Tibial nerve (tissue), 4 donors: ENCODE measurements around the gene ABHD16B. TPM values are rescaled to one million over a fixed set of nuclear protein-coding genes. Genes with fewer than 3 reads are reported as not detected.

Experiments used
- DNase-seq, 2 donors: peaks; one replicate each; pipeline ENCODE4 v3.0.0-alpha.2; 2019; ENCODE audit warnings: low spot score in 2 of 2
- H3K27ac ChIP-seq, 4 donors: fragments of 200-600 bp; sonication (generic) in 3 of 4; one replicate each; pipeline ENCODE4 v1.5.1; 2017 to 2019; ENCODE audit warnings: mild to moderate bottlenecking in 1 of 4
- H3K27me3 ChIP-seq, 2 donors: fragments of 200-600 bp; sonication (generic) in 1 of 2; one replicate each; pipeline versions ENCODE4 v1.5.1 to v1.6.0; 2017 to 2019
- H3K36me3 ChIP-seq, 3 donors: fragments of 200-600 bp; sonication (generic); one replicate each; pipeline ENCODE4 v1.5.1; 2018 to 2019
- H3K4me1 ChIP-seq, 4 donors: fragments of 200-600 bp; sonication (generic) in 3 of 4; one replicate each; pipeline ENCODE4 v1.5.1; 2017 to 2019
- H3K4me3 ChIP-seq, 4 donors: fragments of 200-600 bp; sonication (generic) in 3 of 4; one replicate each; pipeline ENCODE4 v1.5.1; 2017 to 2019; ENCODE audit warnings: mild to moderate bottlenecking in 1 of 4, moderate library complexity in 1 of 4
- H3K9me3 ChIP-seq, 4 donors: fragments of 200-600 bp; sonication (generic) in 3 of 4; one replicate each; pipeline ENCODE4 v1.5.1; 2017 to 2019
- EP300 ChIP-seq, 2 donors: sonication (generic); formaldehyde crosslinking; IDR thresholded peaks; one replicate each; pipeline ENCODE4 v1.6.1; 2017; ENCODE audit warnings: antibody characterized with exemption in 2 of 2, mild to moderate bottlenecking in 1 of 2
- POLR2A ChIP-seq, 2 donors: fragments of 450-650 bp; IDR thresholded peaks; one replicate each; pipeline ENCODE4 v1.6.1; 2017; ENCODE audit warnings: antibody characterized with exemption in 2 of 2, mild to moderate bottlenecking in 2 of 2, moderate library complexity in 2 of 2
- WGBS, 2 donors: methylation state at CpG; one replicate each; pipeline ENCODE4 v1.1.5; 2018; 5-methylcytosine and 5-hydroxymethylcytosine counted together
- total RNA-seq, 4 donors: library from RNA; depleted of rRNA; stranded (reverse); fragments of >200 nt; gene quantifications; one replicate each; pipeline ENCODE4 v1.1.0, GENCODE V29; 2016
- TF ChIP-seq, protein P1 (sequence below), 5 experiments: fragments of 200-600 bp in 3 of 5; fragments of 450-650 bp in 2 of 5; sonication (generic) in 3 of 5; IDR thresholded peaks; one replicate each; pipeline ENCODE4 v1.5.1; 2016 to 2019; ENCODE audit warnings: antibody characterized with exemption in 5 of 5, mild to moderate bottlenecking in 3 of 5, moderate library complexity in 2 of 5

ABHD16B gene
- total RNA-seq, 4 donors from 2014 or later = not detected

DNA sequence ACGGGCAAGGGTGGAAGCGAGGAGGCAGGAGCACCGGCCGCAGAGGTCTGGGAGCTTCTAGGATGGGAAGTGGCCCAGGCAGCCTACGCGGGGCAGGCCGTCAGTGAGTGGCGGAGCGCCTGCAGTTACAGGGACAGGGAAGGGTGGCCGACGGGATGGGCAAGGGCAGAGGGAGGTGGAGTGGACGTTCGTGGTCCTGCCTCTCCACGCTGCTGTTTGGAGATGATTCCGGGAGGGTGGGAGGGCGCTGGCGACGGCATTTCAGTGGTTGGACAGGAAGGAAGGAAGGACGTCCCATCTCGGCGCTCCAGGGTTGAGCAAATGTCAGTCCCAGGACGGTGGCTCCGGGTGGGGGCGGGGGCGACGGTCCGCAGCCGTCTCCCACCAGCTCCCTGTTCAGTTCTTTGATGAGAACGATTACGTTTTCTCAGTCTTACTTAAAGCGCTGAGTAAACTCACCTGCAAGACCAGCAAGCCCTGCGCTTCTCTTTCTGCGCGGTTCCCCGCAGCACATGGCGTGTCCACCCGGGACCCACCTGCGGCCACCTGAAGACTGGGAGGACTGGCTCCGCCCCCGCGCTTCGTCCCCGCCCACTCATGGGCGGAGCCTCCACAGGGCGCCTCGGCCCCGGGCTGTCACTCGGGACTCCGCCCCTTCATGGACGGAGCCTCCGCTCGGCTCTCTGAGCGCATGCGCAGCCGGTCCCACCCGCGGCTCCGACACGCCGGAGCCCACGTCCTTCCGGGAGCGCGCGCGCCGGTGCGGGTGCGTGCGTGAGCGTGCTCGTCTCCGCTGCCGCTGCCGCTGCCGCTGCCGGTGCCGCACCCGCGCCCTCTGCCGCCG, 33.3 kb downstream of the ABHD16B start, which contains the start of gene DNAJC5:
DNAJC5 (plus strand) TSS at position 769 of the 844 bp plus-strand sequence. CDS start 33,220 bp downstream, outside the sequence.
- Histone ChIP-seq H3K9me3 (no peaks in the 10 kb centered on the region), H3K27me3 (no peaks in the 10 kb centered on the region), H3K4me1 (peaks cover 0 to 48% (median 14%) of the 10 kb centered on the region in 4 donors), H3K36me3 (peaks cover 0 to 38% (median 3%) of the 10 kb centered on the region in 3 donors), H3K4me3 (peak within 1 kb of the TSS; percentile 41 to 77 (median 59)), H3K27ac (peak within 1 kb of the TSS in 3 of 4 donors; percentile 81 to 87 (median 82))
- TF ChIP-seq EP300 (IDR thresholded peaks at IDR 0.05) (peak; percentile 51 to 84), POLR2A (IDR thresholded peaks at IDR 0.05) (peak in 1 of 2 donors; percentile 49)
- TF ChIP-seq, protein P1, sequence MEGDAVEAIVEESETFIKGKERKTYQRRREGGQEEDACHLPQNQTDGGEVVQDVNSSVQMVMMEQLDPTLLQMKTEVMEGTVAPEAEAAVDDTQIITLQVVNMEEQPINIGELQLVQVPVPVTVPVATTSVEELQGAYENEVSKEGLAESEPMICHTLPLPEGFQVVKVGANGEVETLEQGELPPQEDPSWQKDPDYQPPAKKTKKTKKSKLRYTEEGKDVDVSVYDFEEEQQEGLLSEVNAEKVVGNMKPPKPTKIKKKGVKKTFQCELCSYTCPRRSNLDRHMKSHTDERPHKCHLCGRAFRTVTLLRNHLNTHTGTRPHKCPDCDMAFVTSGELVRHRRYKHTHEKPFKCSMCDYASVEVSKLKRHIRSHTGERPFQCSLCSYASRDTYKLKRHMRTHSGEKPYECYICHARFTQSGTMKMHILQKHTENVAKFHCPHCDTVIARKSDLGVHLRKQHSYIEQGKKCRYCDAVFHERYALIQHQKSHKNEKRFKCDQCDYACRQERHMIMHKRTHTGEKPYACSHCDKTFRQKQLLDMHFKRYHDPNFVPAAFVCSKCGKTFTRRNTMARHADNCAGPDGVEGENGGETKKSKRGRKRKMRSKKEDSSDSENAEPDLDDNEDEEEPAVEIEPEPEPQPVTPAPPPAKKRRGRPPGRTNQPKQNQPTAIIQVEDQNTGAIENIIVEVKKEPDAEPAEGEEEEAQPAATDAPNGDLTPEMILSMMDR (IDR thresholded peaks at IDR 0.05) = no peak
- 1 to 2% methylated on average over 27 to 71 of the region's 82 CpGs for WGBS, 2 donors
- DNase-seq = peak; percentile 84 to 87

DNA sequence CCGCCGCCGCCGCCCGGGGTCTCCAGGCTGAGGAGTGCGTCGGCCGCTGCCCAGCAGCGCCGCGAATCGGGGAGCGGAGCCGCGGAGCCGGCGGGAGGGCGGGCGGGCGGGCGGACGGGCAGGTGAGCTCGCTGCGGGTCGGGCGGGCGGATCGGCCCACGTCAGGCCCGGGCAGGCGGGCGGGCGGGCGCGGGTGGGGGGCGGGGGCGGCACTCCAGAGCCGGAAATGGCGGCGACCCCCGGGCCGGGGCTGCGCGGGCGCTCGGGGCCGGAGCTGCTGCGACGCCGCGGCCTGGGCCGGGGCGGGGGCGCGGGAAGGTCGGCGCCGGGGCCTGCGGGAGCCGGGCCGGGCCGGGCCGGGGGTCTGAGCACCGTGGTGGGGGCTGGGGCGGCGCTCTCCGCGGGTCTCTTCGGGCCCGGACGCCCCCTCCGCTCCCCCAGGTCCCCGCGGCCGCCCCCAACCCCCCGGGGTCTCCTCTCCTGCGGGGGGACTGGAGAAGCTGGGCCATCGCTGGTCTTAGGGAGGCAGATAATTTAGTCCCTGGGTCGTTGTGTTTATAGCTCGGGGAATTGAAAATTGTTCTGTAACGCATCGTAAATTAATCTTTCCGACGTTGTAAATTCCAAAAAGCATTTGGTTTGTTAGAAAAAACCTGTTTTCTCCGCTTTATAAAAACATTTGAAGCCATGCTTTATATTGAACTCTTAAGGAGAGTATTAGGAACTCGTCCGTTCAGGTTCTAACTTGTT, 34.1 kb downstream of the ABHD16B start:
- H3K4me1 ChIP-seq = peaks cover 0 to 48% (median 14%) of the 10 kb centered on the region in 4 donors
- no peaks in the 10 kb centered on the region for H3K9me3 ChIP-seq
- H3K36me3 ChIP-seq = peaks cover 0 to 30% (median 0%) of the 10 kb centered on the region in 3 donors
- 1 to 2% methylated on average over 38 to 53 of the region's 87 CpGs for WGBS, 2 donors
- no peaks in the 10 kb centered on the region for H3K27me3 ChIP-seq
- TF ChIP-seq EP300 (IDR thresholded peaks at IDR 0.05) = no peak
- TF ChIP-seq, protein P1 (IDR thresholded peaks at IDR 0.05) = no peak
- no peak for TF ChIP-seq POLR2A (IDR thresholded peaks at IDR 0.05)
- H3K4me3 ChIP-seq = peak overlapping the region; percentile 41 to 77 (median 59)
- no peak for DNase-seq
- peak overlapping the region in 3 of 4 donors; percentile 81 to 87 (median 82) for H3K27ac ChIP-seq

DNA sequence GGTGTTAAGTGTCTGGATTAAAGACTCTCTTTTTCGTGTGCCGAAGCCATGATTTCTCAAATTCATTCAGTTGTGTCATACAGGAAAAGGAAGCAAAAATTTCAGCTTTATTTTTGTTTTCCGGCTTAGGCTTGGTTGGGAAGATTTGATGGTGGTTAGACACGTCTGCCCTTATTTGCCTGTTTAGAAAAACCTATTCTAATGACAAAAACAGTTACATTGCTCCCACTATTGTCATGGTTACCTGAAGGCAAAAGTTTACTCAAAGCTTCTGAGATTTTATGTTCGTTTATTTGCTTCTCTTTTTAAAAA, 34.6 kb downstream of the ABHD16B start:
- Histone ChIP-seq H3K4me1 (peaks cover 0 to 53% (median 16%) of the 10 kb centered on the region in 4 donors), H3K27ac (peak overlapping the region in 3 of 4 donors; percentile 81 to 87 (median 82)), H3K4me3 (peak overlapping the region; percentile 41 to 77 (median 59)), H3K27me3 (no peaks in the 10 kb centered on the region), H3K9me3 (no peaks in the 10 kb centered on the region), H3K36me3 (peaks cover 0 to 24% (median 0%) of the 10 kb centered on the region in 3 donors)
- no peak for DNase-seq
- WGBS, 2 donors = 1% methylated on average over 5 of the region's 5 CpGs
- TF ChIP-seq EP300 (IDR thresholded peaks at IDR 0.05) = no peak
- TF ChIP-seq, protein P1 (IDR thresholded peaks at IDR 0.05) = no peak
- TF ChIP-seq POLR2A (IDR thresholded peaks at IDR 0.05) = no peak

GRCh38 chr20:63896264-63897105, 35.2 kb downstream of the ABHD16B start:
- no peak for TF ChIP-seq EP300 (IDR thresholded peaks at IDR 0.05)
- no peak for TF ChIP-seq POLR2A (IDR thresholded peaks at IDR 0.05)
- TF ChIP-seq, protein P1 (IDR thresholded peaks at IDR 0.05) = no peak

More at GRCh38 chr20:63896264-63897105, 35.2 kb downstream of the ABHD16B start:
- 16 to 18% methylated on average over 18 of the region's 18 CpGs for WGBS, 2 donors
- no peaks in the 10 kb centered on the region for H3K9me3 ChIP-seq
- peak; percentile 24 to 37 for DNase-seq
- peaks cover 0 to 19% (median 0%) of the 10 kb centered on the region in 3 donors for H3K36me3 ChIP-seq
- H3K27me3 ChIP-seq = no peaks in the 10 kb centered on the region
- H3K4me1 ChIP-seq = peaks cover 0 to 59% (median 16%) of the 10 kb centered on the region in 4 donors
- H3K4me3 ChIP-seq = peak overlapping the region; percentile 41 to 77 (median 59)
- H3K27ac ChIP-seq = peak overlapping the region in 3 of 4 donors; percentile 81 to 87 (median 82)
